HepG2 (cell line): Measurements from ENCODE around the gene CIAPIN1. TPM values are rescaled to one million over a fixed set of nuclear protein-coding genes. Genes with fewer than 3 reads are reported as not detected.

Experiments
- ATAC-seq: fragments of 200-7000 bp; cut with Tn5 transposase; 3 replicates; pipeline ENCODE4 v1.9.1; 2020; ENCODE audit warnings: mild to moderate bottlenecking, moderate library complexity
- BruUV-seq: library from RNA; stranded (reverse); fragments of 400-500 nt; replicated peaks from 2 replicates; lab custom pipeline; 2021; lab: Mats Ljungman, UMichigan
- CTCF ChIA-PET: fragments of 300-600 bp; formaldehyde crosslinking; extraction: SDS; loops from one replicate; lab custom pipeline; 2021; ENCODE audit warnings: low total read pairs, inconsistent platforms, low intra/inter-chr PET ratio; lab: Yijun Ruan, JAX
- POLR2A ChIA-PET: fragments of 350-600 bp; sonication (Branson Sonifier 250); formaldehyde crosslinking; loops from one replicate; lab custom pipeline; 2020; ENCODE audit warnings: antibody characterized with exemption, inconsistent platforms; lab: Yijun Ruan, JAX
- DNase-seq: peaks from one replicate; pipeline ENCODE4 v3.0.0-alpha.2; 2015; ENCODE audit warnings: low spot score
- FAIRE-seq: peaks from 3 replicates; lab custom pipeline; 2011; peaks lifted over from hg19 to GRCh38; lab: Jason Lieb, UNC
- H2AFZ ChIP-seq: one replicate; pipeline ENCODE4 v1.6.1; 2011; ENCODE audit warnings: low read length, inconsistent platforms
- H3K27ac ChIP-seq: fragments of 300-600 bp; 3 replicates; pipeline ENCODE4 v1.8.0; 2011; ENCODE audit warnings: mixed run types, mild to moderate bottlenecking, mixed read lengths, low read length, inconsistent platforms; ENCODE audit not compliant: insufficient read depth; ENCODE audit errors: extremely low read length
- H3K27me3 ChIP-seq, 2 experiments: fragments of 200-600 bp in 1 of 2; 2 replicates in 1 of 2; 3 replicates in 1 of 2; pipeline versions ENCODE4 v1.6.0 to v1.8.0; 2011; ENCODE audit warnings: low read length in 2 of 2, mild to moderate bottlenecking in 2 of 2, moderate library complexity in 2 of 2, inconsistent platforms in 1 of 2; ENCODE audit not compliant: insufficient read depth in 2 of 2, control insufficient read depth in 1 of 2
- H3K36me3 ChIP-seq, 2 experiments: fragments of 200-600 bp in 1 of 2; replicated peaks in 1 of 2; 2 replicates in 1 of 2; 3 replicates in 1 of 2; pipeline versions ENCODE4 v1.5.1 to v1.8.0; 2011; ENCODE audit warnings: low read length in 2 of 2, inconsistent platforms in 1 of 2; ENCODE audit not compliant: insufficient read depth in 2 of 2, control insufficient read depth in 1 of 2
- H3K4me1 ChIP-seq: 2 replicates; pipeline ENCODE4 v1.5.1; 2012; ENCODE audit warnings: low read length, inconsistent platforms; ENCODE audit not compliant: insufficient read depth
- H3K4me2 ChIP-seq: 2 replicates; pipeline ENCODE4 v1.6.0; 2011; ENCODE audit warnings: low read depth, low read length, inconsistent platforms
- H3K4me3 ChIP-seq, 3 experiments: fragments of 200-600 bp in 1 of 3; sonication (generic), shearing (Covaris generic) in 1 of 3; replicated peaks in 1 of 3; 2 replicates each; pipeline ENCODE4 v1.5.1; 2011 to 2016; ENCODE audit warnings: low read length in 3 of 3, inconsistent platforms in 2 of 3, low read depth in 2 of 3, mild to moderate bottlenecking in 2 of 3, control low read depth in 1 of 3, mixed read lengths in 1 of 3; ENCODE audit not compliant: insufficient read depth in 1 of 3
- H3K79me2 ChIP-seq: one replicate; pipeline ENCODE4 v1.6.1; 2011; ENCODE audit warnings: low read length, inconsistent platforms; ENCODE audit not compliant: insufficient read depth
- H3K9ac ChIP-seq: 2 replicates; pipeline ENCODE4 v1.6.0; 2011; ENCODE audit warnings: mild to moderate bottlenecking, low read depth, low read length, inconsistent platforms; ENCODE audit not compliant: insufficient read depth
- H3K9me3 ChIP-seq: 2 replicates; pipeline ENCODE4 v1.5.1; 2012; ENCODE audit warnings: mild to moderate bottlenecking, low read length
- H4K20me1 ChIP-seq: 2 replicates; pipeline ENCODE4 v1.6.0; 2011; ENCODE audit warnings: inconsistent platforms, mild to moderate bottlenecking, low read length, moderate library complexity; ENCODE audit not compliant: insufficient read depth
- HMG20A ChIP-seq: IDR thresholded peaks from 2 replicates; pipeline ENCODE4 v1.6.1; 2016; ENCODE audit warnings: borderline replicate concordance
- HMGXB4 ChIP-seq, 2 experiments: sonication (generic) in 1 of 2; formaldehyde crosslinking in 1 of 2; IDR thresholded peaks; 2 replicates each; pipeline versions ENCODE4 v1.4.0 to v1.6.1; 2018 to 2020; ENCODE audit warnings: missing genetic modification reagents in 2 of 2, borderline replicate concordance in 1 of 2, low read depth in 1 of 2, mild to moderate bottlenecking in 1 of 2, missing biosample characterization in 1 of 2
- HOXA5 ChIP-seq: sonication (generic); formaldehyde crosslinking; IDR thresholded peaks from 2 replicates; pipeline ENCODE4 v1.4.0; 2020; ENCODE audit warnings: missing genetic modification reagents
- MAF1 ChIP-seq: sonication (generic); formaldehyde crosslinking; IDR thresholded peaks from 2 replicates; pipeline ENCODE4 v1.5.0; 2020; ENCODE audit warnings: missing genetic modification reagents, borderline replicate concordance
- MBD4 ChIP-seq: IDR thresholded peaks from 2 replicates; pipeline ENCODE4 v1.6.1; 2012; ENCODE audit warnings: low read length, inconsistent platforms, borderline replicate concordance
- PPARG ChIP-seq: conservative IDR thresholded peaks from 2 replicates; pipeline ENCODE4 v1.6.1; 2016; ENCODE audit warnings: missing biosample characterization, missing genetic modification reagents
- RARG ChIP-seq: sonication (generic); formaldehyde crosslinking; IDR thresholded peaks from 2 replicates; pipeline ENCODE4 v1.4.0; 2020; ENCODE audit warnings: low read depth, mild to moderate bottlenecking, missing genetic modification reagents
- REL ChIP-seq: sonication (generic); formaldehyde crosslinking; conservative IDR thresholded peaks from 2 replicates; pipeline ENCODE4 v1.8.0; 2022; ENCODE audit warnings: mild to moderate bottlenecking, missing genetic modification reagents, moderate library complexity
- SOX13 ChIP-seq, 3 experiments: fragments of 450-650 bp in 1 of 3; sonication (generic) in 1 of 3; formaldehyde crosslinking in 1 of 3; IDR thresholded peaks in 2 of 3; conservative IDR thresholded peaks in 1 of 3; 2 replicates each; pipeline versions ENCODE4 v1.5.0 to v1.6.1; 2016 to 2020; ENCODE audit warnings: antibody characterized with exemption in 1 of 3, mild to moderate bottlenecking in 1 of 3, missing compliant biosample characterization in 1 of 3, missing genetic modification reagents in 1 of 3, moderate library complexity in 1 of 3
- SOX5 ChIP-seq: IDR thresholded peaks from 2 replicates; pipeline ENCODE4 v1.6.1; 2016; ENCODE audit warnings: borderline replicate concordance
- SOX6 ChIP-seq, 2 experiments: fragments of 450-650 bp in 1 of 2; sonication (generic) in 1 of 2; formaldehyde crosslinking in 1 of 2; IDR thresholded peaks; 2 replicates each; pipeline versions ENCODE4 v1.4.0 to v1.6.1; 2017 to 2020; ENCODE audit warnings: antibody characterized with exemption in 1 of 2, mild to moderate bottlenecking in 1 of 2, missing genetic modification reagents in 1 of 2
- ZNF274 ChIP-seq: sonication (generic); formaldehyde crosslinking; IDR thresholded peaks from 2 replicates; pipeline ENCODE4 v1.5.1; 2020; ENCODE audit warnings: mild to moderate bottlenecking, missing genetic modification reagents
- ZNF331 ChIP-seq: sonication (generic); formaldehyde crosslinking; IDR thresholded peaks from 2 replicates; pipeline ENCODE4 v1.4.0; 2020; ENCODE audit warnings: missing genetic modification reagents
- ZNF496 ChIP-seq: sonication (generic); formaldehyde crosslinking; IDR thresholded peaks from 2 replicates; pipeline ENCODE4 v1.8.1; 2023; ENCODE audit warnings: mild to moderate bottlenecking, moderate library complexity, missing genetic modification reagents; ENCODE audit not compliant: insufficient replicate concordance
- ZNF816 ChIP-seq: sonication (generic); formaldehyde crosslinking; IDR thresholded peaks from 2 replicates; pipeline ENCODE4 v1.8.0; 2022; ENCODE audit warnings: missing genetic modification reagents, mild to moderate bottlenecking, borderline replicate concordance
- ZNF850 ChIP-seq: sonication (generic); formaldehyde crosslinking; conservative IDR thresholded peaks from 2 replicates; pipeline ENCODE4 v1.9.0; 2021; ENCODE audit warnings: mild to moderate bottlenecking, missing genetic modification reagents
- WGBS: methylation state at CpG from one replicate; pipeline ENCODE4 v1.1.6; 2017; ENCODE audit warnings: low lambda C conversion rate; 5-methylcytosine and 5-hydroxymethylcytosine counted together
- in situ Hi-C: cut with HindIII; loops from 2 replicates; pipeline ENCODE4 v1.10.0; 2017; ENCODE audit warnings: low pct_unique_long_range_greater_than_20kb; ENCODE audit not compliant: extremely low pct_ligation_motif_present
- intact Hi-C: fragments of 100-400 bp; cut with micrococcal nuclease; formaldehyde crosslinking; loops from one replicate; pipeline ENCODE4 v1.10.0; 2022; ENCODE audit not compliant: unreplicated experiment
- polyA plus RNA-seq, 8 experiments: library from polyadenylated mRNA; depleted of rRNA in 3 of 8; stranded (reverse) in 7 of 8; unstranded in 1 of 8; fragments of >200 nt; fragmentation: Illumina TruSeq in 4 of 8; extraction: Trizol in 4 of 8; gene quantifications; 2 replicates each; pipeline versions ENCODE4 v1.2.1 to v1.2.3, GENCODE V29; 2011 to 2016; ENCODE audit warnings: low read depth in 4 of 8, missing spikeins in 1 of 8, mixed read lengths in 1 of 8; ENCODE audit not compliant: insufficient read depth in 1 of 8
- total RNA-seq, 5 experiments: library from RNA; depleted of rRNA; stranded (reverse); fragments of >200 nt; fragmentation: Illumina TruSeq; extraction: Trizol; gene quantifications; 2 replicates each; pipeline ENCODE4 v1.2.3, GENCODE V29; 2016; ENCODE audit warnings: low read depth in 1 of 5

Gene CIAPIN1
- total and polyA plus RNA-seq, 2 of the 13 experiments (the other 11 are each of a cell fraction or from before 2014, with no cell fraction given) = 69.3 to 89.7 TPM

GRCh38 chr16:57493767-57494166 lies 46.6 kb upstream of the CIAPIN1 start:
- in situ Hi-C loops = no loop called here
- no peak overlapping the region for H3K27ac ChIP-seq
- no peak overlapping the region for H3K4me2 ChIP-seq
- no peak overlapping the region for H2AFZ ChIP-seq
- no peaks in the 10 kb centered on the region for H3K9me3 ChIP-seq
- BruUV-seq = no TSS peak
- peaks cover 6 to 39% of the 10 kb centered on the region in 2 experiments; a peak in 4 of 5 replicates for H3K27me3 ChIP-seq
- no peak overlapping the region for H3K4me3 ChIP-seq
- no peaks in the 10 kb centered on the region for H3K36me3 ChIP-seq
- ChIA-PET POLR2A (no interaction called here), CTCF (no interaction called here)
- no peaks in the 10 kb centered on the region for H4K20me1 ChIP-seq
- peaks cover 17% of the 10 kb centered on the region for H3K4me1 ChIP-seq
- DNase-seq (no peak), ATAC-seq (no peak), FAIRE-seq (no peak)
- no peak for TF ChIP-seq ZNF331 (CRISPR knock-in tag)
- TF ChIP-seq ZNF496 = no peak
- TF ChIP-seq ZNF816 (CRISPR knock-in tag) = no peak
- no peak for TF ChIP-seq HOXA5 (CRISPR knock-in tag)
- no peak for TF ChIP-seq ZNF850
- TF ChIP-seq HMG20A = no peak
- no peak for TF ChIP-seq RARG (CRISPR knock-in tag)
- TF ChIP-seq MBD4 = no peak
- H3K79me2 ChIP-seq = no peaks in the 10 kb centered on the region
- intact Hi-C loops = no loop called here
- WGBS = 64% methylated on average over 4 of the region's 4 CpGs
- H3K9ac ChIP-seq = no peak overlapping the region

DNA sequence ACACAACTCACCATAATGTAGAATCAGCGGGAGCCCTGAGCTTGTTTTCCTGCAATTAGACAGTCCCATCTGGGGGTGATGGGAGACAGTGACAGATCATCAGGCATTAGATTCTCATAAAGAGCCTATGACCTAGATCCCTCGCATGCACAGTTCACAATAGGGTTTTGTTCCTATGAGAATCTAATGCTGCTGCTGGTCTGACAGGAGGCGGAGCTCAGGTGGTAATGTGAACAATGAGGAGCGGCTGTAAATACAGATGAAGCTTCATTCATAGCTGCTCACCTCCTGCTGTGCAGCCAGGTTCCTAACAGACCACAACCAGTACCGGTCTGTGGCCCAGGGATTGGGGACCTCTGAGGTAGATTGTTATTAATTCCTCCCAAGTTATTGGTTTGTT lies 42.0 kb upstream of the CIAPIN1 start:
- ChIA-PET POLR2A (interaction anchor here (0.9 kb wide), 1 partner anchor 42 kb away, joined by 3 read pairs; the partner anchor contains the start of genes CIAPIN1 and COQ9), CTCF (no interaction called here)
- Histone ChIP-seq H3K9ac (no peak overlapping the region), H3K4me3 (no peak overlapping the region), H3K4me2 (no peak overlapping the region), H3K27ac (no peak overlapping the region), H2AFZ (no peak overlapping the region), H4K20me1 (no peaks in the 10 kb centered on the region), H3K79me2 (peaks cover 17% of the 10 kb centered on the region), H3K36me3 (no peaks in the 10 kb centered on the region), H3K9me3 (no peaks in the 10 kb centered on the region), H3K27me3 (peaks cover 0 to 12% of the 10 kb centered on the region in 2 experiments; a peak in 3 of 5 replicates), H3K4me1 (peaks cover 36% of the 10 kb centered on the region)
- 59% methylated on average over 3 of the region's 5 CpGs for WGBS
- peak; percentile 50 for DNase-seq
- BruUV-seq = no TSS peak
- no peak for ATAC-seq
- FAIRE-seq = no peak
- in situ Hi-C loops (no loop called here), intact Hi-C loops (no loop called here)
- TF ChIP-seq MAF1 (CRISPR knock-in tag) (no peak), ZNF274 (CRISPR knock-in tag) (no peak), HMGXB4 (CRISPR knock-in tag; IDR thresholded peaks at IDR 0.05; ENCODE audit: borderline replicate concordance in 1 of 2, low read depth in 1 of 2) (no peak), REL (CRISPR knock-in tag) (no peak), SOX5 (CRISPR knock-in tag) (peak; percentile 36; the same call in 1 of the 2 replicates), SOX13 (IDR thresholded peaks at IDR 0.05) (0 out of 2 replicates have a peak, but pooled peaks have one; percentile 10), SOX13 (CRISPR knock-in tag; conservative IDR thresholded peaks at IDR 0.05 in 1 of 2, IDR thresholded peaks at IDR 0.05 in 1 of 2) (peak in 1 of 2 experiments; percentile 45; a peak in 1 of 4 replicates), PPARG (peak; percentile 65), SOX6 (IDR thresholded peaks at IDR 0.05) (no peak), SOX6 (CRISPR knock-in tag; IDR thresholded peaks at IDR 0.05) (0 out of 2 replicates have a peak, but pooled peaks have one; percentile 17)
